BJ (cell line): ENCODE results near the gene DDX54. TPM values are rescaled to one million over a fixed set of nuclear protein-coding genes. Genes with fewer than 3 reads are reported as not detected.

Source experiments
- CTCF ChIA-PET: fragments of 350-600 bp; formaldehyde crosslinking; extraction: SDS; loops from one replicate; lab custom pipeline; 2021; ENCODE audit warnings: antibody characterized with exemption, inconsistent platforms; lab: Yijun Ruan, JAX
- POLR2A ChIA-PET: fragments of 300-600 bp; sonication (Branson Sonifier 250); formaldehyde crosslinking; extraction: SDS; loops from one replicate; lab custom pipeline; 2021; ENCODE audit warnings: antibody characterized with exemption; lab: Charles Lee
- DNase-seq: peaks from one replicate; pipeline ENCODE4 v3.0.0-alpha.2; 2011; ENCODE audit warnings: low read depth
- H3K27me3 ChIP-seq: 2 replicates; pipeline ENCODE4 v1.6.0; 2011; ENCODE audit warnings: low read length; ENCODE audit not compliant: control insufficient read depth, insufficient read depth
- H3K36me3 ChIP-seq: 2 replicates; pipeline ENCODE4 v1.5.1; 2011; ENCODE audit warnings: low read length; ENCODE audit not compliant: control insufficient read depth, insufficient read depth
- H3K4me3 ChIP-seq: 2 replicates; pipeline ENCODE4 v1.5.1; 2011; ENCODE audit warnings: low read depth, mild to moderate bottlenecking, control low read depth, low read length
- polyA plus RNA-seq: library from polyadenylated mRNA; depleted of rRNA; stranded (reverse); fragments of >200 nt; gene quantifications from 2 replicates; pipeline ENCODE4 v1.2.3, GENCODE V29; 2011
- TF ChIP-seq, protein P1 (sequence below): IDR thresholded peaks from 2 replicates; pipeline ENCODE4 v1.5.1; 2011; ENCODE audit warnings: low read depth, mild to moderate bottlenecking, control low read depth, inconsistent platforms, low read length, moderate library complexity; ENCODE audit not compliant: insufficient read depth

Gene DDX54
- polyA plus RNA-seq, 1 experiment = 54.7 TPM

GRCh38 chr12:113181975-113182374, 3.3 kb downstream of the DDX54 start:
- H3K4me3 ChIP-seq = no peak overlapping the region
- DNase-seq = no peak
- CTCF ChIA-PET = interaction anchor here (0.6 to 1.6 kb wide), 2 partner anchors 8 to 16 kb away, joined by 4 to 6 read pairs; no protein-coding TSS in a partner anchor
- TF ChIP-seq, protein P1, sequence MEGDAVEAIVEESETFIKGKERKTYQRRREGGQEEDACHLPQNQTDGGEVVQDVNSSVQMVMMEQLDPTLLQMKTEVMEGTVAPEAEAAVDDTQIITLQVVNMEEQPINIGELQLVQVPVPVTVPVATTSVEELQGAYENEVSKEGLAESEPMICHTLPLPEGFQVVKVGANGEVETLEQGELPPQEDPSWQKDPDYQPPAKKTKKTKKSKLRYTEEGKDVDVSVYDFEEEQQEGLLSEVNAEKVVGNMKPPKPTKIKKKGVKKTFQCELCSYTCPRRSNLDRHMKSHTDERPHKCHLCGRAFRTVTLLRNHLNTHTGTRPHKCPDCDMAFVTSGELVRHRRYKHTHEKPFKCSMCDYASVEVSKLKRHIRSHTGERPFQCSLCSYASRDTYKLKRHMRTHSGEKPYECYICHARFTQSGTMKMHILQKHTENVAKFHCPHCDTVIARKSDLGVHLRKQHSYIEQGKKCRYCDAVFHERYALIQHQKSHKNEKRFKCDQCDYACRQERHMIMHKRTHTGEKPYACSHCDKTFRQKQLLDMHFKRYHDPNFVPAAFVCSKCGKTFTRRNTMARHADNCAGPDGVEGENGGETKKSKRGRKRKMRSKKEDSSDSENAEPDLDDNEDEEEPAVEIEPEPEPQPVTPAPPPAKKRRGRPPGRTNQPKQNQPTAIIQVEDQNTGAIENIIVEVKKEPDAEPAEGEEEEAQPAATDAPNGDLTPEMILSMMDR = no peak
- peaks cover 19% of the 10 kb centered on the region for H3K36me3 ChIP-seq
- no peaks in the 10 kb centered on the region for H3K27me3 ChIP-seq
- POLR2A ChIA-PET = no interaction called here

DNA sequence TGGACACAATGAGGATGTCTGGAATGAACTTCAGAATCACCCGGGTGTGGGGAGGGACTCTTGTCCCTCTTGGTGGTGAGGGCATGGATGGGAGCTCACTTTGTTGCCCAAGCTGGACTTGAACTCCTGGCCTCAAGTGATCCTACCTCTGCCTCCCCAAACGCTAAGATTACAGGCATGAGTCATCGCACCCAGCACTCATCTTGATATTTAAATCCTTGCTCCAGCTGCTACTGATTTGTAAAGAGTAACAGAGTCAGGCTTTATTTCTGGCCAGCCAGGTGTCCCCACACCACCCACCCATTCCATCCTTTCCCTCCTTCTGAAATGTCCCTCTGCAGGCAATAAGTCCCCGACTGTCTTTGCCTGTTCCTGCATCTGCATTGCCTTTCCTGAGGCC, 4.9 kb downstream of the DDX54 start:
- ChIA-PET CTCF (interaction anchor here (7.5 kb wide), 1 partner anchor 130 kb away, joined by 65 read pairs; no protein-coding TSS in a partner anchor), POLR2A (no interaction called here)
- Histone ChIP-seq H3K4me3 (no peak overlapping the region), H3K36me3 (peaks cover 23% of the 10 kb centered on the region), H3K27me3 (no peaks in the 10 kb centered on the region)
- no peak for DNase-seq
- TF ChIP-seq, protein P1 = no peak

DNA sequence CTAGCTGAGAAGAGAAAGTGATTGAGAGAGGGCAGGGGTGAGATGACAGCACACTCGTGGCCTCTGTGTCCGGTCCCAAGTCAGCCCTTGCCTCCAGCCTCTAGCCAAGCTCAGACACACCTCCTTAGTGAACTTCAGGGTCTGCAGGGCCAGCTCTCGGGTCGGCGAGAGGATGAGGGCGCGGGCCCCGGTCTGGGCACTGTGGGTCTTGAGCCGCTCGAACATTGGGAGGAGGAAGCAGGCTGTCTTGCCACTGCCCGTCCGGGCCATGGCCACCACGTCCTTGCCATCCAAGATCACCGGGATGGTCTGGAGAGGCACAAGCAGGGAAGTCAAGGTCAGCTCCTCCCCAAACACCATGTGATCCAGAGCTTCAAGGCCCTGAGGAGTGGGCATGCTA, 6.3 kb downstream of the DDX54 start:
- no peaks in the 10 kb centered on the region for H3K27me3 ChIP-seq
- TF ChIP-seq, protein P1 = no peak
- ChIA-PET POLR2A (no interaction called here), CTCF (interaction anchor here (7.5 kb wide), 1 partner anchor 129 kb away, joined by 65 read pairs; no protein-coding TSS in a partner anchor)
- H3K4me3 ChIP-seq = no peak overlapping the region
- DNase-seq = no peak
- H3K36me3 ChIP-seq = peaks cover 26% of the 10 kb centered on the region

GRCh38 chr12:113174461-113175384, 10.6 kb downstream of the DDX54 start:
- H3K27me3 ChIP-seq = no peaks in the 10 kb centered on the region
- DNase-seq = no peak
- peaks cover 44% of the 10 kb centered on the region for H3K36me3 ChIP-seq
- CTCF ChIA-PET = interaction anchor here (0.6 to 7.5 kb wide), 25 partner anchors 8 to 1450 kb away, joined by 3 to 65 read pairs (median 4); partner anchors contain the start of genes CFAP73 and RITA1
- POLR2A ChIA-PET = interaction anchor here (0.6 kb wide), 1 partner anchor 117 kb away, joined by 3 read pairs; no protein-coding TSS in a partner anchor
- H3K4me3 ChIP-seq = no peak overlapping the region
- TF ChIP-seq, protein P1 = peak; percentile 99

DNA sequence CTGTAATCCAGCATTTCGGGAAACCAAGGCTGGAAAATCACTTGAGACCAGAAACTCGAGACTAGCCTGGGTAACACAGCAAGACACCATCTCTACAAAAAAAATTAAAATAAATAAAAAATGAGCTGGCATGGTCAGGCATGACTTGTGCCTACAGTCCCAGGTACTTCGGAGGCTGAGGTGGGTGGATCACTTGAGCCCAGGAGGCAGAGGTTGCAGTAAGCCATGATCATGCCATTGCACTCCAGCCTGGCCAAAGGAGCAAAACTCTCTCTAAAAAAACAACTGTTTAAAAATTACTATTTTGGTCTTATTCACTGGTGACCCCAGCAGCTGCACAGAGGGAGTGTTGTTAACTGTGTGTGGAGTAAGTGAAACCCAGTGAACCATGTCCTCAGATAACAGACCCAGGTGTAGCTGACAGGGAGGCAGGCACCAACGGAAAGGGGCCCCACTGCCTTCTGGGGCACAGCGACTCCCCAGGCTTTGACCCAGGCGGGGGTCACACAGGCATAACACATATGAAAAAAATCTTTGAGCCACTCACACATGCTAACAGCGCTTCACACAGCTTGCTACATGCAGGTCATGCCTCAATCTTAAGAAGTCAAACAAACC, 12.1 kb downstream of the DDX54 start:
- Histone ChIP-seq H3K27me3 (no peaks in the 10 kb centered on the region), H3K36me3 (peaks cover 38% of the 10 kb centered on the region), H3K4me3 (no peak overlapping the region)
- ChIA-PET CTCF (interaction anchor here (0.8 to 7.5 kb wide), 13 partner anchors 8 to 181 kb away, joined by 3 to 65 read pairs (median 6); no protein-coding TSS in a partner anchor), POLR2A (no interaction called here)
- TF ChIP-seq, protein P1 = no peak
- DNase-seq = no peak
